Lung (tissue), 12 donors: ENCODE results near the gene PCDH8. TPM values are rescaled to one million over a fixed set of nuclear protein-coding genes. Genes with fewer than 3 reads are reported as not detected.

Source experiments
- ATAC-seq: fragments of 200-7000 bp; cut with Tn5 transposase; one replicate; pipeline ENCODE4 v1.9.1; 2020; ENCODE audit warnings: moderate number of reproducible peaks; ENCODE audit not compliant: insufficient read depth, low FRiP score
- DNase-seq, 3 donors: peaks; one replicate each; pipeline ENCODE4 v3.0.0-alpha.2; 2013 to 2017
- H3K27ac ChIP-seq, 2 donors: one replicate each; pipeline ENCODE4 v1.5.1; 2013; ENCODE audit warnings: mild to moderate bottlenecking in 2 of 2, moderate library complexity in 2 of 2, control low read depth in 1 of 2, inconsistent platforms in 1 of 2, low read depth in 1 of 2, low read length in 1 of 2
- H3K27me3 ChIP-seq, 3 donors: one replicate each; pipeline ENCODE4 v1.5.1; 2013; ENCODE audit warnings: low read length in 2 of 3; ENCODE audit not compliant: control insufficient read depth in 3 of 3, insufficient read depth in 3 of 3
- H3K36me3 ChIP-seq, 4 donors: one replicate each; pipeline ENCODE4 v1.5.1; 2013; ENCODE audit warnings: low read length in 4 of 4, mild to moderate bottlenecking in 1 of 4, moderate library complexity in 1 of 4; ENCODE audit not compliant: control insufficient read depth in 4 of 4, insufficient read depth in 4 of 4
- H3K4me1 ChIP-seq, 5 donors: one replicate each; pipeline ENCODE4 v1.5.1; 2013; ENCODE audit warnings: low read length in 5 of 5, mild to moderate bottlenecking in 2 of 5, moderate library complexity in 1 of 5; ENCODE audit not compliant: control insufficient read depth in 5 of 5, insufficient read depth in 5 of 5
- H3K4me3 ChIP-seq: one replicate; pipeline ENCODE4 v1.5.1; 2013; ENCODE audit warnings: mild to moderate bottlenecking, control low read depth, moderate library complexity
- H3K9ac ChIP-seq, 2 donors: one replicate each; pipeline ENCODE4 v1.5.1; 2013; ENCODE audit warnings: low read length in 2 of 2, control low read depth in 1 of 2; ENCODE audit not compliant: insufficient read depth in 1 of 2
- H3K9me3 ChIP-seq, 4 donors: one replicate each; pipeline ENCODE4 v1.5.1; 2013; ENCODE audit warnings: low read length in 3 of 4, mild to moderate bottlenecking in 1 of 4, moderate library complexity in 1 of 4; ENCODE audit not compliant: control insufficient read depth in 4 of 4, insufficient read depth in 3 of 4
- CTCF ChIP-seq: IDR thresholded peaks from 2 replicates; pipeline ENCODE4 v1.5.1; 2012; ENCODE audit warnings: mild to moderate bottlenecking; ENCODE audit errors: control extremely low read depth, extremely low read depth
- WGBS, 2 donors: extraction: QIAGEN DNeasy Blood & Tissue Kit; methylation state at CpG; one replicate each; pipeline ENCODE4 v1.1.7; 2013; 5-methylcytosine and 5-hydroxymethylcytosine counted together
- polyA plus RNA-seq, 2 donors: library from polyadenylated mRNA; stranded (reverse); fragments of 200-250 nt; gene quantifications; one replicate each; pipeline ENCODE4 v1.2.1, GENCODE V29; 2013
- total RNA-seq, 2 donors: library from RNA; depleted of rRNA in 1 of 2; stranded (reverse); fragments of >200 nt in 1 of 2; gene quantifications; one replicate each; pipeline ENCODE4 v1.2.1, GENCODE V29; 2014 to 2021
- donor health status: control.
- donor health status: control.
- donor health status: Bipolar disorder and iron deficiency.
- donor health status: healthy.
- donor health status: DM: yes; HTN: yes; CAD: no.

PCDH8 gene
- total and polyA plus RNA-seq, 4 donors: 0.06 to 0.28 TPM; not detected in 2

GRCh38 chr13:52852444-52852843, 4.0 kb upstream of the PCDH8 start:
- DNase-seq (no peak), ATAC-seq (no peak)
- H3K27ac ChIP-seq: no peak overlapping the region
- no peak for TF ChIP-seq CTCF
- peaks cover 21 to 36% (median 34%) of the 10 kb centered on the region in 3 donors for H3K27me3 ChIP-seq
- no peak overlapping the region for H3K9ac ChIP-seq
- peaks cover 0 to 15% (median 0%) of the 10 kb centered on the region in 4 donors for H3K9me3 ChIP-seq
- H3K36me3 ChIP-seq: no peaks in the 10 kb centered on the region
- no peak overlapping the region for H3K4me3 ChIP-seq
- 67 to 81% methylated on average over 2 of the region's 2 CpGs for WGBS, 2 donors
- peaks cover 0 to 12% (median 4%) of the 10 kb centered on the region in 5 donors for H3K4me1 ChIP-seq

- ATAC-seq (peak; percentile 66), DNase-seq (peak; percentile 38 to 56 (median 41))
- 1 to 2% methylated on average over 60 of the region's 60 CpGs for WGBS, 2 donors
- no peak for TF ChIP-seq CTCF
- peak overlapping the region in 1 of 2 donors; percentile 39 for H3K27ac ChIP-seq
- no peaks in the 10 kb centered on the region for H3K36me3 ChIP-seq
- H3K4me1 ChIP-seq: peaks cover 0 to 19% (median 4%) of the 10 kb centered on the region in 5 donors
- peak overlapping the region in 1 of 2 donors; percentile 13 for H3K9ac ChIP-seq
- peaks cover 25 to 38% (median 37%) of the 10 kb centered on the region in 3 donors for H3K27me3 ChIP-seq
- H3K4me3 ChIP-seq: peak overlapping the region; percentile 59
- peaks cover 0 to 26% (median 0%) of the 10 kb centered on the region in 4 donors for H3K9me3 ChIP-seq
Measured at GRCh38 chr13:52851137-52851962, 2.9 kb upstream of the PCDH8 start.

GRCh38 chr13:52850396-52851136, 2.1 kb upstream of the PCDH8 start:
- peak overlapping the region; percentile 59 for H3K4me3 ChIP-seq
- H3K9ac ChIP-seq: no peak overlapping the region
- H3K4me1 ChIP-seq: peaks cover 0 to 23% (median 4%) of the 10 kb centered on the region in 5 donors
- H3K27ac ChIP-seq: peak overlapping the region in 1 of 2 donors; percentile 39
- DNase-seq (peak; percentile 76 to 84 (median 83)), ATAC-seq (peak; percentile 79)
- H3K27me3 ChIP-seq: peaks cover 32 to 40% (median 38%) of the 10 kb centered on the region in 3 donors
- no peak for TF ChIP-seq CTCF
- peaks cover 0 to 30% (median 0%) of the 10 kb centered on the region in 4 donors for H3K9me3 ChIP-seq
- no peaks in the 10 kb centered on the region for H3K36me3 ChIP-seq
- 1 to 2% methylated on average over 47 of the region's 47 CpGs for WGBS, 2 donors
